Uterus (tissue), 2 donors: Measurements from ENCODE around the gene COMMD8.

Experiments
- POLR2A ChIP-seq, 2 donors: fragments of 450-650 bp; IDR thresholded peaks; one replicate each; pipeline ENCODE4 v1.6.1; 2016; ENCODE audit warnings: antibody characterized with exemption in 2 of 2, mild to moderate bottlenecking in 1 of 2, moderate library complexity in 1 of 2
- TF ChIP-seq, protein P1 (sequence below), 4 experiments: fragments of 200-600 bp in 2 of 4; fragments of 450-650 bp in 2 of 4; sonication (generic) in 2 of 4; IDR thresholded peaks; one replicate each; pipeline ENCODE4 v1.5.1; 2016 to 2019; ENCODE audit warnings: antibody characterized with exemption in 4 of 4, mild to moderate bottlenecking in 2 of 4, moderate library complexity in 1 of 4

DNA sequence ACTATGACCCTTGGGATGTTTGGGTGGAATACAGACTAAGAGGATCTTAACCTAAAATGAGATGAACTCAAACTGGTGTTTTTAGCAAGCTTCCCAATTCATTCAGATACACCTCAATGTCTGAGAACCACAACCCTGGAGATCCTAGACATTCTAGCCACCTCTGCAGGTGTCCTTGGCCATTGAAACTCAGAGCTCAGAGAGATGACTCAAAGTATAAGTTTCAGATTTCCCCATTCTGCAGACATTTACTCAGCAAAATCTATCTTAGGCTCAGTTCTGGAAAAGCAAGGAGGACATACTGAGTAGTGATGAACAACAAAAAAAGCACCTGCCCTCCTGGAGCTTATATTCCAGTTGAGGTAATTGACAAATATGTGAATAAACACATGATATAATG is 47.8 kb downstream of the COMMD8 start:
- TF ChIP-seq POLR2A (IDR thresholded peaks at IDR 0.05) = no peak
- TF ChIP-seq, protein P1, sequence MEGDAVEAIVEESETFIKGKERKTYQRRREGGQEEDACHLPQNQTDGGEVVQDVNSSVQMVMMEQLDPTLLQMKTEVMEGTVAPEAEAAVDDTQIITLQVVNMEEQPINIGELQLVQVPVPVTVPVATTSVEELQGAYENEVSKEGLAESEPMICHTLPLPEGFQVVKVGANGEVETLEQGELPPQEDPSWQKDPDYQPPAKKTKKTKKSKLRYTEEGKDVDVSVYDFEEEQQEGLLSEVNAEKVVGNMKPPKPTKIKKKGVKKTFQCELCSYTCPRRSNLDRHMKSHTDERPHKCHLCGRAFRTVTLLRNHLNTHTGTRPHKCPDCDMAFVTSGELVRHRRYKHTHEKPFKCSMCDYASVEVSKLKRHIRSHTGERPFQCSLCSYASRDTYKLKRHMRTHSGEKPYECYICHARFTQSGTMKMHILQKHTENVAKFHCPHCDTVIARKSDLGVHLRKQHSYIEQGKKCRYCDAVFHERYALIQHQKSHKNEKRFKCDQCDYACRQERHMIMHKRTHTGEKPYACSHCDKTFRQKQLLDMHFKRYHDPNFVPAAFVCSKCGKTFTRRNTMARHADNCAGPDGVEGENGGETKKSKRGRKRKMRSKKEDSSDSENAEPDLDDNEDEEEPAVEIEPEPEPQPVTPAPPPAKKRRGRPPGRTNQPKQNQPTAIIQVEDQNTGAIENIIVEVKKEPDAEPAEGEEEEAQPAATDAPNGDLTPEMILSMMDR (IDR thresholded peaks at IDR 0.05) = no peak
